HG03520 (cell line): Measurements from ENCODE around the gene TIMP1.

ENCODE experiments used
- ATAC-seq: cut with Tn5 transposase; IDR thresholded peaks from one replicate; pipeline ENCODE4 v1.9.1; 2021; ENCODE audit warnings: mild to moderate bottlenecking, moderate library complexity; ENCODE audit not compliant: unreplicated experiment

Gene TIMP1

GRCh38 chrX:47581731-47582647 lies at the start of gene TIMP1:
TSS of gene TIMP1 (plus strand) at chrX:47582436. CDS start at chrX:47583416, 980 bp downstream.
- peak; percentile 76 for ATAC-seq

- ATAC-seq: no peak
These were observed 42.4 kb upstream of the TIMP1 start for GRCh38 chrX:47539860-47540259.

GRCh38 chrX:47540754-47541538 lies 41.3 kb upstream of the TIMP1 start:
- ATAC-seq: no peak

GRCh38 chrX:47543496-47543895 lies 38.7 kb upstream of the TIMP1 start:
- no peak for ATAC-seq

- peak; percentile 86 for ATAC-seq
These were observed 26.1 kb upstream of the TIMP1 start for GRCh38 chrX:47556045-47556623.

GRCh38 chrX:47558436-47558835 lies 23.8 kb upstream of the TIMP1 start:
- ATAC-seq: no peak

- no peak for ATAC-seq
These were observed 21.9 kb upstream of the TIMP1 start for GRCh38 chrX:47560179-47560933.

- peak; percentile 82 for ATAC-seq
These were observed 21.1 kb upstream of the TIMP1 start, which contains the start of gene ARAF for GRCh38 chrX:47560934-47561658. TSS of gene ARAF (plus strand) at chrX:47561205. CDS start at chrX:47562968, 1,763 bp downstream.

- no peak for ATAC-seq
These were observed 20.5 kb upstream of the TIMP1 start for GRCh38 chrX:47561659-47562151.

GRCh38 chrX:47562615-47563243 lies 19.5 kb upstream of the TIMP1 start:
- no peak for ATAC-seq

GRCh38 chrX:47563801-47564315 lies 18.4 kb upstream of the TIMP1 start:
- no peak for ATAC-seq

GRCh38 chrX:47564438-47565085 lies 17.7 kb upstream of the TIMP1 start:
- ATAC-seq: no peak

GRCh38 chrX:47566841-47567240 lies 15.4 kb upstream of the TIMP1 start:
- ATAC-seq: no peak

GRCh38 chrX:47568656-47569295 lies 13.5 kb upstream of the TIMP1 start:
- ATAC-seq: no peak

GRCh38 chrX:47570794-47571193 lies 11.4 kb upstream of the TIMP1 start:
- no peak for ATAC-seq

- ATAC-seq: no peak
These were observed 11.0 kb upstream of the TIMP1 start for GRCh38 chrX:47571215-47571614.

- ATAC-seq: no peak
These were observed 10.3 kb upstream of the TIMP1 start for GRCh38 chrX:47571896-47572295.

GRCh38 chrX:47572773-47573340 lies 9.4 kb upstream of the TIMP1 start:
- no peak for ATAC-seq
